ENCODE measurements around the gene ARL15.

The ARL15 gene

DNA sequence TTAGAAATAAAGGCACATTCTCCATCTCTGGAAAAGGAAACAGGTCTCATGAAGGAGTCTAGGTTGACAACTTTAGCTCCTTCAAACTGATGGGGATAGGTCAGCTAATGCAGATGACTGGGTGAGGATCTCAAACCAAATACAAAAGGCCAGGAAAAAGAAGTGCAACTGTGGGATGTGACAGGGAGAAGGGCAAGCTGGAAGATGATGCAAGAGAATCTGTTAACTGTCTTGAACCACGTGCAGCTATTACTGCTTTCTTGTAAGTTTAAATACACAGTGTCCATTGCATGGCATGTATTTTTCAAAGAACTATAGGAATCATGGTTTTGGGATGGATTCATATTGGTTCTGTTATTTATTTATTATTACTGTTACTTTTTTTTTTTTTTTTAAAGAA is 418.1 kb downstream of the ARL15 start:
- no peaks in the 10 kb centered on the region for H3K9me2 ChIP-seq (replicated peaks; ENCODE audit: low read depth, low read length)
- H3F3A ChIP-seq (ENCODE audit: low read depth): no peaks in the 10 kb centered on the region
- no peak for TF ChIP-seq EZH2phosphoT487 (IDR thresholded peaks at IDR 0.05; ENCODE audit: borderline replicate concordance)
- TF ChIP-seq, protein P1, sequence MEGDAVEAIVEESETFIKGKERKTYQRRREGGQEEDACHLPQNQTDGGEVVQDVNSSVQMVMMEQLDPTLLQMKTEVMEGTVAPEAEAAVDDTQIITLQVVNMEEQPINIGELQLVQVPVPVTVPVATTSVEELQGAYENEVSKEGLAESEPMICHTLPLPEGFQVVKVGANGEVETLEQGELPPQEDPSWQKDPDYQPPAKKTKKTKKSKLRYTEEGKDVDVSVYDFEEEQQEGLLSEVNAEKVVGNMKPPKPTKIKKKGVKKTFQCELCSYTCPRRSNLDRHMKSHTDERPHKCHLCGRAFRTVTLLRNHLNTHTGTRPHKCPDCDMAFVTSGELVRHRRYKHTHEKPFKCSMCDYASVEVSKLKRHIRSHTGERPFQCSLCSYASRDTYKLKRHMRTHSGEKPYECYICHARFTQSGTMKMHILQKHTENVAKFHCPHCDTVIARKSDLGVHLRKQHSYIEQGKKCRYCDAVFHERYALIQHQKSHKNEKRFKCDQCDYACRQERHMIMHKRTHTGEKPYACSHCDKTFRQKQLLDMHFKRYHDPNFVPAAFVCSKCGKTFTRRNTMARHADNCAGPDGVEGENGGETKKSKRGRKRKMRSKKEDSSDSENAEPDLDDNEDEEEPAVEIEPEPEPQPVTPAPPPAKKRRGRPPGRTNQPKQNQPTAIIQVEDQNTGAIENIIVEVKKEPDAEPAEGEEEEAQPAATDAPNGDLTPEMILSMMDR (conservative IDR thresholded peaks at IDR 0.05; ENCODE audit: low read length): no peak
- H3K4me3 ChIP-seq (ENCODE audit: low read length, poor library complexity, severe bottlenecking): no peak overlapping the region
- H3K27me3 ChIP-seq (ENCODE audit: insufficient read depth, low read length, poor library complexity, severe bottlenecking): no peaks in the 10 kb centered on the region
- no peak overlapping the region for H3K9ac ChIP-seq (ENCODE audit: low read depth, low read length, poor library complexity, severe bottlenecking)
- H3K36me3 ChIP-seq (ENCODE audit: insufficient read depth, low read length): no peaks in the 10 kb centered on the region
- H4K20me1 ChIP-seq (ENCODE audit: insufficient read depth, low read length, poor library complexity, severe bottlenecking): no peaks in the 10 kb centered on the region
- no peaks in the 10 kb centered on the region for H3K79me2 ChIP-seq (ENCODE audit: insufficient read depth, low read length)
- no peak overlapping the region for H2AFZ ChIP-seq (ENCODE audit: low read length)
- H3K4me1 ChIP-seq (ENCODE audit: insufficient read depth, low read length, poor library complexity, severe bottlenecking): peaks cover 7% of the 10 kb centered on the region
- no peaks in the 10 kb centered on the region for H3K9me3 ChIP-seq (ENCODE audit: insufficient read depth, low read depth, low read length)
- H3K4me2 ChIP-seq (ENCODE audit: low read depth, low read length, poor library complexity, severe bottlenecking): no peak overlapping the region

DNA sequence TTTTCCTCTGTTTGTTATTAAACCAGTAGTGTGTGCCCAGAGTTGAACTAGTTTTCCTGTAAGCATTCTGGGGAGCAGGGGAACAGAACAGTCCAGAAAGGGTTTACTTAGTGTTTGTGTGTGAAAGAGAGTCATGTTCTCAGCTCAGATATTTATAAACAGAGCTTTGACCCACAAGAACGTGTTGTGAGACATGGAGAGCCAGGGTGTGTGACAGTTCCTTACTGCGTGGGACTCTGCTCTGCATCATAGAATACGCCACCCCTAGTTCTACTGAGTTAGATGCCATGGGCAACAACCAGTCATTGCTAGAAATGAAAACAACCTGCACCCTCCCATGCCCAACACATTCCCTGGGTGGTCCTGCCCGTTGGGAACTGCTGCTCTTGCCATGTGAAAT is 419.2 kb downstream of the ARL15 start:
- Histone ChIP-seq H3K9ac (ENCODE audit: low read depth, low read length, poor library complexity, severe bottlenecking) (no peak overlapping the region), H3K36me3 (ENCODE audit: insufficient read depth, low read length) (no peaks in the 10 kb centered on the region), H3K4me3 (ENCODE audit: low read length, poor library complexity, severe bottlenecking) (no peak overlapping the region), H3F3A (ENCODE audit: low read depth) (no peaks in the 10 kb centered on the region), H3K79me2 (ENCODE audit: insufficient read depth, low read length) (no peaks in the 10 kb centered on the region), H3K4me1 (ENCODE audit: insufficient read depth, low read length, poor library complexity, severe bottlenecking) (peaks cover 7% of the 10 kb centered on the region), H3K27me3 (ENCODE audit: insufficient read depth, low read length, poor library complexity, severe bottlenecking) (no peaks in the 10 kb centered on the region), H3K4me2 (ENCODE audit: low read depth, low read length, poor library complexity, severe bottlenecking) (no peak overlapping the region), H4K20me1 (ENCODE audit: insufficient read depth, low read length, poor library complexity, severe bottlenecking) (no peaks in the 10 kb centered on the region), H3K9me2 (replicated peaks; ENCODE audit: low read depth, low read length) (no peaks in the 10 kb centered on the region), H2AFZ (ENCODE audit: low read length) (no peak overlapping the region), H3K9me3 (ENCODE audit: insufficient read depth, low read depth, low read length) (no peaks in the 10 kb centered on the region)
- TF ChIP-seq, protein P1 (conservative IDR thresholded peaks at IDR 0.05; ENCODE audit: low read length): no peak
- TF ChIP-seq EZH2phosphoT487 (IDR thresholded peaks at IDR 0.05; ENCODE audit: borderline replicate concordance): no peak

DNA sequence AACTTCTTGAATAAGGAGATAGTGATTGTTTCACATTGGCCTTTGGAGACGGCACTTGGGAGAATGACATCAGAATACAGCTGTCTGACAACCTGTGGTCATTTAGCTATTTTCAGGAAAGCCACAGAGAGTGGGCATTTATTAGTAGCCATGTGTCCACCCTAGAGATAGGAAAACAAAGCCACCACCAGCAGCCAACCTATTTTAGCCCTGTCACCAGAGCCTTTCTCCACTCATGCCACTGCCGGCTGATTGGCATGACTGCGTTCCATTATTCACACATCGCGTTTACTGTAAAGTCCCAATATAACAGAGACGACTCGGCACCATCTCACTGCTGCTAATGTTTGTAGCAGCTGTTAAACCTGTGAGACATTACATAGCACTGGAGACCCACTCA is 419.9 kb downstream of the ARL15 start:
- Histone ChIP-seq H2AFZ (ENCODE audit: low read length) (no peak overlapping the region), H3K36me3 (ENCODE audit: insufficient read depth, low read length) (no peaks in the 10 kb centered on the region), H3K9ac (ENCODE audit: low read depth, low read length, poor library complexity, severe bottlenecking) (no peak overlapping the region), H3K9me2 (replicated peaks; ENCODE audit: low read depth, low read length) (no peaks in the 10 kb centered on the region), H3K27me3 (ENCODE audit: insufficient read depth, low read length, poor library complexity, severe bottlenecking) (no peaks in the 10 kb centered on the region), H4K20me1 (ENCODE audit: insufficient read depth, low read length, poor library complexity, severe bottlenecking) (no peaks in the 10 kb centered on the region), H3K9me3 (ENCODE audit: insufficient read depth, low read depth, low read length) (no peaks in the 10 kb centered on the region), H3K79me2 (ENCODE audit: insufficient read depth, low read length) (no peaks in the 10 kb centered on the region), H3K4me1 (ENCODE audit: insufficient read depth, low read length, poor library complexity, severe bottlenecking) (peaks cover 7% of the 10 kb centered on the region), H3K4me3 (ENCODE audit: low read length, poor library complexity, severe bottlenecking) (no peak overlapping the region), H3F3A (ENCODE audit: low read depth) (no peaks in the 10 kb centered on the region), H3K4me2 (ENCODE audit: low read depth, low read length, poor library complexity, severe bottlenecking) (no peak overlapping the region)
- TF ChIP-seq, protein P1 (conservative IDR thresholded peaks at IDR 0.05; ENCODE audit: low read length): no peak
- TF ChIP-seq EZH2phosphoT487 (IDR thresholded peaks at IDR 0.05; ENCODE audit: borderline replicate concordance): no peak

All from Loucy (cell line).